ENCODE measurements around the gene TMEM232. TPM values are rescaled to one million over a fixed set of nuclear protein-coding genes. Genes with fewer than 3 reads are reported as not detected.

TMEM232 gene
- total and polyA plus RNA-seq, 4 donors: 3.4 to 28.3 (median 9.3) TPM

DNA sequence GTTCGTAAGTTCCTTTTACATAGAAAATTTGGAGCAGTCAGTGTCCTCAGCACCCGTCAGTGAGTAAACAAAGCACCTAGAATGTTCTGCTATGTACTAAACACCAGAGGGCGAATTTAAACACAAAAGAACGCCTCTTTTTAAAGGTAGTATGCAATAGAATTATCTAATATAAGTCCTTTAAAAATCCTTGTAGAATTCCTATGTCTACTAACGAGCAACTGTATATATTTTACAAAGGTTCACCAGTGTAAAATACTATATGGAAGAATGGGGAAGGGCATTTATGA is 499 bp upstream of the TMEM232 start:
- no peaks in the 10 kb centered on the region for H3K4me1 ChIP-seq (ENCODE audit: control insufficient read depth in 5 of 5, insufficient read depth in 5 of 5, low read length in 5 of 5)
- no peak overlapping the region for H3K4me3 ChIP-seq
- H3K9ac ChIP-seq (ENCODE audit: insufficient read depth in 1 of 2, low read length in 2 of 2): no peak overlapping the region
- H3K27ac ChIP-seq (ENCODE audit: low read depth in 1 of 2, low read length in 1 of 2): no peak overlapping the region
- no peak for DNase-seq
- ATAC-seq (ENCODE audit: insufficient read depth, low FRiP score): no peak
- WGBS, 2 donors: 38 to 54% methylated on average over 5 of the region's 5 CpGs
- no peaks in the 10 kb centered on the region for H3K36me3 ChIP-seq (ENCODE audit: control insufficient read depth in 4 of 4, insufficient read depth in 4 of 4, low read length in 4 of 4)
- H3K27me3 ChIP-seq (ENCODE audit: control insufficient read depth in 3 of 3, insufficient read depth in 3 of 3, low read length in 2 of 3): no peaks in the 10 kb centered on the region
- TF ChIP-seq CTCF (IDR thresholded peaks at IDR 0.05; ENCODE audit: control extremely low read depth, extremely low read depth): no peak
- H3K9me3 ChIP-seq (ENCODE audit: control insufficient read depth in 4 of 4, insufficient read depth in 3 of 4, low read length in 3 of 4): no peaks in the 10 kb centered on the region

GRCh38 chr5:110718311-110718710 is 8.2 kb downstream of the TMEM232 start:
- Histone ChIP-seq H3K4me1 (ENCODE audit: control insufficient read depth in 5 of 5, insufficient read depth in 5 of 5, low read length in 5 of 5) (no peaks in the 10 kb centered on the region), H3K27ac (ENCODE audit: low read depth in 1 of 2, low read length in 1 of 2) (no peak overlapping the region), H3K36me3 (ENCODE audit: control insufficient read depth in 4 of 4, insufficient read depth in 4 of 4, low read length in 4 of 4) (no peaks in the 10 kb centered on the region), H3K9ac (ENCODE audit: insufficient read depth in 1 of 2, low read length in 2 of 2) (no peak overlapping the region), H3K27me3 (ENCODE audit: control insufficient read depth in 3 of 3, insufficient read depth in 3 of 3, low read length in 2 of 3) (no peaks in the 10 kb centered on the region), H3K4me3 (no peak overlapping the region), H3K9me3 (ENCODE audit: control insufficient read depth in 4 of 4, insufficient read depth in 3 of 4, low read length in 3 of 4) (no peaks in the 10 kb centered on the region)
- TF ChIP-seq CTCF (IDR thresholded peaks at IDR 0.05; ENCODE audit: control extremely low read depth, extremely low read depth): no peak
- DNase-seq (no peak), ATAC-seq (ENCODE audit: insufficient read depth, low FRiP score) (no peak)
- 81 to 89% methylated on average over 2 of the region's 2 CpGs for WGBS, 2 donors

DNA sequence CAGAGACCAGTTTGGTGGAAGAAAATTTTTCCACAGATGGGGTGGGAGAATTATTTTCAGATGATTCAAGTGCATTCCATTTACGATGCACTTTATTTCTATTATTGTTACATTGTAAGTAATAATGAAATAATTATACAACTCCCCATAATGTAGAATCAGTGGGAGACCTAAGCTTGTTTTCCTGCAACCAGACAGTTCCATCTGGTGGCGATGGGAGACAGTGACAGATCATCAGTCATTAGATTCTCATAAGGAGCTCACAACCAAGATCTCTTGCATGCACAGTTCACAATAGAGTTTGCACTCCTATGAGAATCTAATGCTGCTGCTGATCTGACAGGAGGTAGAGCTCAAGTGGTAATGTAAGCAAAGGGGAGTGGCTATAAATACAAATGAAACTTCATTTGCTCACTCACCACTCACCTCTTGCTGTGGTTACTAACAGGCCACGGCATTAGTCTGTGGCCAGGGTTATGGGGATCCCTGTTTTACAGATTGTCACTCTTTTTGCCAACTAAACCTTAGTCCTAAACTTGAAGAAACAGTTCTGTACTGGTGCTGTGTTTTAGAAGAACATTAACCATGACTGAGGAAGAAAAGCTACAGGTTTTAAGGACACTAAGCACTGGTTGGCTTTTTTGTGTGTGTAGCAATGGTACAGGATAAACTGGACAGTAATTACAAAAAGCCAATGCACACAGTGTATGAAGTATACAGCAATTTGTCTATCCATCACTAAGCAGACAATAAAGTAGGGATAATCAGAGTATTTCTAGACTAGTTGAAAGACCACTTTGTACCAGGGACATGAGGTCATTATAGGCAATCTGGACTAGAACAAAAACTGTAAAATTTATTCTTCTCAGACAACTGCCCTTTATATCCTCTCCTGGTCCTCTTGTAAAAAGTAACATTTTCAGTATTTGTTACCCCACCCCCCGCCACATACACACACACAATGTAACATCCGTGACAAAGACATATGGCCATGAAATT is 9.9 kb downstream of the TMEM232 start:
- Histone ChIP-seq H3K9me3 (ENCODE audit: control insufficient read depth in 4 of 4, insufficient read depth in 3 of 4, low read length in 3 of 4) (no peaks in the 10 kb centered on the region), H3K27ac (ENCODE audit: low read depth in 1 of 2, low read length in 1 of 2) (no peak overlapping the region), H3K27me3 (ENCODE audit: control insufficient read depth in 3 of 3, insufficient read depth in 3 of 3, low read length in 2 of 3) (no peaks in the 10 kb centered on the region), H3K36me3 (ENCODE audit: control insufficient read depth in 4 of 4, insufficient read depth in 4 of 4, low read length in 4 of 4) (no peaks in the 10 kb centered on the region), H3K4me3 (no peak overlapping the region), H3K9ac (ENCODE audit: insufficient read depth in 1 of 2, low read length in 2 of 2) (no peak overlapping the region), H3K4me1 (ENCODE audit: control insufficient read depth in 5 of 5, insufficient read depth in 5 of 5, low read length in 5 of 5) (no peaks in the 10 kb centered on the region)
- DNase-seq (no peak), ATAC-seq (ENCODE audit: insufficient read depth, low FRiP score) (no peak)
- no peak for TF ChIP-seq CTCF (IDR thresholded peaks at IDR 0.05; ENCODE audit: control extremely low read depth, extremely low read depth)
- WGBS, 2 donors: 70 to 88% methylated on average over 5 of the region's 5 CpGs
